DOHH2 (cell line): ENCODE data around the gene PTPRCAP.
A peak's percentile ranks its signal among the peaks of the same experiment; 100 is the strongest.
"Not testable (repeated sequence)": the region's sequence is repeated elsewhere in the genome, so short reads cannot be mapped to it uniquely, and the experiment has no call there.

Experiments
- H3F3A ChIP-seq: fragments of 200-600 bp; sonication (generic), shearing (Covaris generic); 2 replicates; pipeline ENCODE4 v1.6.0; 2016; ENCODE audit warnings: antibody characterized with exemption, mild to moderate bottlenecking; ENCODE audit not compliant: control insufficient read depth, insufficient read depth
- H3K27ac ChIP-seq: fragments of 200-600 bp; sonication (generic); 2 replicates; pipeline ENCODE4 v1.5.1; 2014; ENCODE audit warnings: low read depth, mild to moderate bottlenecking, low read length, moderate library complexity
- H3K27me3 ChIP-seq: fragments of 200-600 bp; sonication (generic); 2 replicates; pipeline ENCODE4 v1.6.1; 2014; ENCODE audit warnings: mild to moderate bottlenecking, low read length, mixed read lengths; ENCODE audit not compliant: control insufficient read depth
- H3K36me3 ChIP-seq: fragments of 200-600 bp; sonication (generic); 2 replicates; pipeline ENCODE4 v1.6.1; 2014; ENCODE audit warnings: mild to moderate bottlenecking, low read length, moderate library complexity, mixed read lengths; ENCODE audit not compliant: control insufficient read depth
- H3K4me1 ChIP-seq: fragments of 200-600 bp; sonication (generic); 2 replicates; pipeline ENCODE4 v1.6.1; 2014; ENCODE audit warnings: mild to moderate bottlenecking, low read length, mixed read lengths; ENCODE audit not compliant: control insufficient read depth
- H3K4me2 ChIP-seq: fragments of 200-600 bp; sonication (generic); 2 replicates; pipeline ENCODE4 v1.6.0; 2014; ENCODE audit warnings: mild to moderate bottlenecking, low read length, moderate library complexity
- H3K4me3 ChIP-seq: fragments of 200-600 bp; sonication (generic); 2 replicates; pipeline ENCODE4 v1.5.1; 2014; ENCODE audit warnings: mild to moderate bottlenecking, low read length, mixed read lengths
- H3K79me2 ChIP-seq: fragments of 200-600 bp; sonication (generic); 2 replicates; pipeline ENCODE4 v1.6.1; 2014; ENCODE audit warnings: mild to moderate bottlenecking, low read length, mixed read lengths; ENCODE audit not compliant: control insufficient read depth
- H3K9me2 ChIP-seq: fragments of 200-600 bp; sonication (generic); replicated peaks from 2 replicates; pipeline ENCODE4 v1.6.1; 2014; ENCODE audit warnings: mild to moderate bottlenecking, low read length, mixed read lengths; ENCODE audit not compliant: control insufficient read depth
- H3K9me3 ChIP-seq: fragments of 200-600 bp; sonication (generic); 2 replicates; pipeline ENCODE4 v1.6.1; 2014; ENCODE audit warnings: antibody characterized with exemption, low read length, mixed read lengths; ENCODE audit not compliant: control insufficient read depth, insufficient read depth
- H4K20me1 ChIP-seq: fragments of 200-600 bp; sonication (generic); 2 replicates; pipeline ENCODE4 v1.6.0; 2014; ENCODE audit warnings: low read depth, mild to moderate bottlenecking, antibody characterized with exemption, low read length, moderate library complexity; ENCODE audit not compliant: control insufficient read depth, insufficient read depth
- CTCF ChIP-seq: fragments of 200-600 bp; sonication (generic); IDR thresholded peaks from one replicate; pipeline ENCODE4 v1.5.1; 2014; ENCODE audit warnings: antibody characterized with exemption, mild to moderate bottlenecking, low read depth, low read length; ENCODE audit not compliant: poor library complexity, severe bottlenecking
- EZH2phosphoT487 ChIP-seq: fragments of 200-600 bp; sonication (generic); IDR thresholded peaks from 2 replicates; pipeline ENCODE4 v1.6.1; 2017; ENCODE audit warnings: borderline replicate concordance, mild to moderate bottlenecking, antibody characterized with exemption, low read length, moderate library complexity, mixed read lengths

Gene PTPRCAP

GRCh38 chr11:67482275-67482826, 44.9 kb upstream of the PTPRCAP start:
- Histone ChIP-seq H3K4me1 (peaks cover 50% of the 10 kb centered on the region), H4K20me1 (no peaks in the 10 kb centered on the region), H3K27ac (peak overlapping the region; percentile 81), H3K9me3 (no peaks in the 10 kb centered on the region), H3K4me2 (peak overlapping the region; percentile 86), H3K9me2 (no peaks in the 10 kb centered on the region), H3K79me2 (peaks cover 32% of the 10 kb centered on the region), H3K36me3 (peaks cover 14% of the 10 kb centered on the region), H3F3A (peaks cover 28% of the 10 kb centered on the region), H3K4me3 (peak overlapping the region; percentile 81), H3K27me3 (peaks cover 2% of the 10 kb centered on the region; the same call in 1 of the 2 replicates)
- TF ChIP-seq CTCF = no peak

GRCh38 chr11:67477344-67478050, 40.0 kb upstream of the PTPRCAP start:
- H3K36me3 ChIP-seq, H3K9me3 ChIP-seq, H3K79me2 ChIP-seq, H3F3A ChIP-seq, H3K4me2 ChIP-seq, H3K27ac ChIP-seq, H3K27me3 ChIP-seq, H3K9me2 ChIP-seq, H4K20me1 ChIP-seq, H3K4me3 ChIP-seq: not testable (repeated sequence)
- H3K4me1 ChIP-seq = peaks cover 18% of the 10 kb centered on the region

GRCh38 chr11:67476692-67477091, 39.2 kb upstream of the PTPRCAP start:
- H4K20me1 ChIP-seq, H3K9me2 ChIP-seq, H3K4me3 ChIP-seq, H3K9me3 ChIP-seq, H3K27ac ChIP-seq, H3F3A ChIP-seq, H3K79me2 ChIP-seq, H3K4me2 ChIP-seq, H3K27me3 ChIP-seq, H3K36me3 ChIP-seq: not testable (repeated sequence)
- peaks cover 16% of the 10 kb centered on the region for H3K4me1 ChIP-seq

- Histone ChIP-seq H3K4me1 (peaks cover 39% of the 10 kb centered on the region), H3K4me2 (no peak overlapping the region), H3K4me3 (no peak overlapping the region), H3K27ac (no peak overlapping the region), H3K27me3 (no peaks in the 10 kb centered on the region), H3F3A (no peaks in the 10 kb centered on the region), H4K20me1 (no peaks in the 10 kb centered on the region), H3K36me3 (no peaks in the 10 kb centered on the region), H3K79me2 (peaks cover 11% of the 10 kb centered on the region), H3K9me2 (no peaks in the 10 kb centered on the region), H3K9me3 (no peaks in the 10 kb centered on the region)
- TF ChIP-seq CTCF = no peak
- TF ChIP-seq EZH2phosphoT487 = no peak
Measured at GRCh38 chr11:67472882-67473281, 35.4 kb upstream of the PTPRCAP start.
